ENCODE results near the gene ABHD2. TPM values are rescaled to one million over a fixed set of nuclear protein-coding genes. Genes with fewer than 3 reads are reported as not detected.
"Not testable (repeated sequence)": the region's sequence is repeated elsewhere in the genome, so short reads cannot be mapped to it uniquely, and the experiment has no call there.

Gene ABHD2
- polyA plus RNA-seq, 1 donor: 34.5 TPM

- no peak for DNase-seq
These were observed 49.7 kb downstream of the ABHD2 start for GRCh38 chr15:89137926-89138325.

GRCh38 chr15:89138999-89139612, 50.9 kb downstream of the ABHD2 start:
- DNase-seq: no peak

GRCh38 chr15:89139613-89140499, 51.6 kb downstream of the ABHD2 start:
- no peak for DNase-seq

GRCh38 chr15:89140595-89140994, 52.3 kb downstream of the ABHD2 start:
- no peak for DNase-seq

- not testable (repeated sequence) for DNase-seq
These were observed 52.9 kb downstream of the ABHD2 start for GRCh38 chr15:89141159-89141558.

- no peak for DNase-seq
These were observed 53.6 kb downstream of the ABHD2 start for GRCh38 chr15:89141885-89142284.

- no peak for DNase-seq
These were observed 54.2 kb downstream of the ABHD2 start for GRCh38 chr15:89142423-89142822.

- peak; percentile 62 for DNase-seq
These were observed 55.4 kb downstream of the ABHD2 start for GRCh38 chr15:89143503-89144162.

GRCh38 chr15:89144491-89144890, 56.2 kb downstream of the ABHD2 start:
- no peak for DNase-seq

- DNase-seq: no peak
These were observed 58.1 kb downstream of the ABHD2 start for GRCh38 chr15:89146366-89146765.

GRCh38 chr15:89148126-89148525, 59.9 kb downstream of the ABHD2 start:
- DNase-seq: no peak

GRCh38 chr15:89149501-89150101, 61.3 kb downstream of the ABHD2 start:
- DNase-seq: no peak

GRCh38 chr15:89150287-89150686, 62.0 kb downstream of the ABHD2 start:
- no peak for DNase-seq

- DNase-seq: peak; percentile 37
These were observed 62.8 kb downstream of the ABHD2 start for GRCh38 chr15:89150762-89151664.

- DNase-seq: no peak
These were observed 66.9 kb downstream of the ABHD2 start for GRCh38 chr15:89155122-89155521.

GRCh38 chr15:89155656-89156055, 67.4 kb downstream of the ABHD2 start:
- no peak for DNase-seq

- DNase-seq: no peak
These were observed 68.8 kb downstream of the ABHD2 start for GRCh38 chr15:89157061-89157460.

- no peak for DNase-seq
These were observed 69.8 kb downstream of the ABHD2 start for GRCh38 chr15:89157918-89158564.

GRCh38 chr15:89161666-89162065, 73.4 kb downstream of the ABHD2 start:
- no peak for DNase-seq

GRCh38 chr15:89163271-89164055, 75.2 kb downstream of the ABHD2 start:
- DNase-seq: no peak

Measured in left kidney (tissue), 2 donors.